GM12878 (cell line): ENCODE results near the gene SLC4A3. TPM values are rescaled to one million over a fixed set of nuclear protein-coding genes. Genes with fewer than 3 reads are reported as not detected.

Source experiments
- ATAC-seq: fragments of 200-7000 bp; cut with Tn5 transposase; 3 replicates; pipeline ENCODE4 v1.9.1; 2020; ENCODE audit warnings: mild to moderate bottlenecking, moderate library complexity
- BruUV-seq: library from RNA; stranded (reverse); fragments of 400-500 nt; replicated peaks from 2 replicates; lab custom pipeline; 2021; lab: Mats Ljungman, UMichigan
- CTCF ChIA-PET: fragments of 300-600 bp; sonication (Branson Sonifier 250); formaldehyde crosslinking; extraction: SDS; loops from one replicate; lab custom pipeline; 2021; ENCODE audit warnings: inconsistent platforms; lab: Yijun Ruan, JAX
- POLR2A ChIA-PET: fragments of 350-600 bp; formaldehyde crosslinking; extraction: SDS; loops from one replicate; lab custom pipeline; 2021; ENCODE audit warnings: inconsistent platforms; lab: Charles Lee
- RAD21 ChIA-PET: fragments of 300-600 bp; sonication (Branson Sonifier 250); formaldehyde crosslinking; loops from one replicate; lab custom pipeline; 2023; ENCODE audit warnings: antibody characterized with exemption; ENCODE audit not compliant: unreplicated experiment; lab: Charles Lee
- SMC1A ChIA-PET: fragments of 300-600 bp; sonication (Branson Sonifier 250); formaldehyde crosslinking; loops from one replicate; lab custom pipeline; 2023; ENCODE audit not compliant: unreplicated experiment, uncharacterized antibody; lab: Charles Lee
- DNase-seq: peaks from one replicate; pipeline ENCODE4 v3.0.0-alpha.2; 2011; ENCODE audit warnings: low read depth, low spot score
- FAIRE-seq: peaks from 3 replicates; lab custom pipeline; 2011; peaks lifted over from hg19 to GRCh38; lab: Jason Lieb, UNC
- H2AFZ ChIP-seq: 2 replicates; pipeline ENCODE4 v1.6.0; 2011; ENCODE audit warnings: low read depth, low read length, control low read depth; ENCODE audit not compliant: control insufficient read depth
- H3K27ac ChIP-seq: 2 replicates; pipeline ENCODE4 v1.5.1; 2011; ENCODE audit warnings: control low read depth; ENCODE audit not compliant: control insufficient read depth, insufficient read depth
- H3K27me3 ChIP-seq, 2 experiments: replicated peaks in 1 of 2; 2 replicates each; pipeline versions ENCODE4 v1.6.0 to v1.6.1; 2011; ENCODE audit warnings: low read length in 1 of 2; ENCODE audit not compliant: control insufficient read depth in 2 of 2, insufficient read depth in 2 of 2
- H3K36me3 ChIP-seq, 2 experiments: 2 replicates each; pipeline ENCODE4 v1.5.1; 2011; ENCODE audit warnings: low read length in 1 of 2; ENCODE audit not compliant: control insufficient read depth in 2 of 2, insufficient read depth in 2 of 2
- H3K4me1 ChIP-seq: 2 replicates; pipeline ENCODE4 v1.6.1; 2011; ENCODE audit warnings: mild to moderate bottlenecking, low read length, moderate library complexity, mixed read lengths; ENCODE audit not compliant: control insufficient read depth, insufficient read depth
- H3K4me2 ChIP-seq: 2 replicates; pipeline ENCODE4 v1.6.0; 2011; ENCODE audit warnings: control low read depth; ENCODE audit not compliant: control insufficient read depth, insufficient read depth
- H3K4me3 ChIP-seq: fragments of 200-600 bp; sonication (generic); 2 replicates; pipeline ENCODE4 v1.5.1; 2016
- H3K79me2 ChIP-seq: 2 replicates; pipeline ENCODE4 v1.6.0; 2011; ENCODE audit warnings: low read length; ENCODE audit not compliant: control insufficient read depth, insufficient read depth
- H3K9ac ChIP-seq: 2 replicates; pipeline ENCODE4 v1.8.0; 2011; ENCODE audit warnings: low read length, control low read depth, mixed read lengths; ENCODE audit not compliant: control insufficient read depth, insufficient read depth
- H3K9me3 ChIP-seq: replicated peaks from 3 replicates; pipeline ENCODE4 v1.5.1; 2011; ENCODE audit warnings: mild to moderate bottlenecking, low read length; ENCODE audit not compliant: control insufficient read depth, insufficient read depth
- H4K20me1 ChIP-seq: 2 replicates; pipeline ENCODE4 v1.6.0; 2011; ENCODE audit not compliant: control insufficient read depth, insufficient read depth
- BCL11A ChIP-seq: IDR thresholded peaks from 2 replicates; pipeline ENCODE4 v1.6.1; 2011; ENCODE audit warnings: low read depth, low read length
- CTCF ChIP-seq, 3 experiments: IDR thresholded peaks in 2 of 3; conservative IDR thresholded peaks in 1 of 3; 2 replicates each; pipeline ENCODE4 v1.5.1; 2011; ENCODE audit warnings: low read depth in 3 of 3, low read length in 3 of 3, mild to moderate bottlenecking in 3 of 3, control low read depth in 2 of 3, moderate library complexity in 2 of 3, inconsistent platforms in 1 of 3, mixed read lengths in 1 of 3; ENCODE audit not compliant: control insufficient read depth in 2 of 3, insufficient read depth in 1 of 3; ENCODE audit errors: extremely low read depth in 1 of 3
- E2F8 ChIP-seq: fragments of 450-650 bp; IDR thresholded peaks from 2 replicates; pipeline ENCODE4 v1.6.1; 2018; ENCODE audit warnings: mild to moderate bottlenecking, low read depth, moderate library complexity; ENCODE audit not compliant: partially characterized antibody
- ELK1 ChIP-seq: IDR thresholded peaks from 2 replicates; pipeline ENCODE4 v1.6.1; 2012; ENCODE audit warnings: low read depth, low read length, improper control_type of control experiment
- ESRRA ChIP-seq: IDR thresholded peaks from 2 replicates; pipeline ENCODE4 v1.6.1; 2012; ENCODE audit warnings: mild to moderate bottlenecking, low read length, improper control_type of control experiment
- IKZF1 ChIP-seq: fragments of 450-650 bp; conservative IDR thresholded peaks from 2 replicates; pipeline ENCODE4 v1.6.1; 2017; ENCODE audit warnings: antibody characterized with exemption, mild to moderate bottlenecking
- NBN ChIP-seq: fragments of 450-650 bp; IDR thresholded peaks from 2 replicates; pipeline ENCODE4 v1.6.1; 2016
- NFXL1 ChIP-seq: fragments of 450-650 bp; IDR thresholded peaks from 2 replicates; pipeline ENCODE4 v1.6.1; 2017; ENCODE audit warnings: antibody characterized with exemption, mild to moderate bottlenecking, borderline replicate concordance
- SKIL ChIP-seq: fragments of 450-650 bp; IDR thresholded peaks from 2 replicates; pipeline ENCODE4 v1.6.1; 2017; ENCODE audit warnings: mild to moderate bottlenecking, low read depth, inconsistent platforms; ENCODE audit not compliant: poor library complexity, severe bottlenecking
- SREBF1 ChIP-seq: IDR thresholded peaks from 2 replicates; pipeline ENCODE4 v1.6.1; 2012; ENCODE audit warnings: mild to moderate bottlenecking, low read length
- SREBF2 ChIP-seq: IDR thresholded peaks from 2 replicates; pipeline ENCODE4 v1.6.1; 2012; ENCODE audit warnings: mild to moderate bottlenecking, low read length
- SUPT20H ChIP-seq: IDR thresholded peaks from 2 replicates; pipeline ENCODE4 v1.6.1; 2011; ENCODE audit warnings: low read depth, mild to moderate bottlenecking, low read length, moderate library complexity, borderline replicate concordance; ENCODE audit not compliant: control insufficient read depth
- USF1 ChIP-seq: IDR thresholded peaks from 2 replicates; pipeline ENCODE4 v1.6.1; 2011; ENCODE audit warnings: borderline replicate concordance, low read depth, mild to moderate bottlenecking, moderate library complexity, mixed read lengths, low read length; ENCODE audit not compliant: insufficient read depth; ENCODE audit errors: extremely low read length
- ZBED1 ChIP-seq: IDR thresholded peaks from 2 replicates; pipeline ENCODE4 v1.6.1; 2016; ENCODE audit warnings: borderline replicate concordance
- ZSCAN29 ChIP-seq: fragments of 450-650 bp; IDR thresholded peaks from 2 replicates; pipeline ENCODE4 v1.6.1; 2017; ENCODE audit warnings: mild to moderate bottlenecking, moderate library complexity
- WGBS: methylation state at CpG from one replicate; pipeline ENCODE4 v1.1.6; 2016; ENCODE audit warnings: low lambda C conversion rate; ENCODE audit not compliant: insufficient replicate concordance, insufficient coverage; ENCODE audit errors: missing lambda C conversion rate; 5-methylcytosine and 5-hydroxymethylcytosine counted together
- in situ Hi-C: fragments of 300-500 bp; cut with MboI; formaldehyde crosslinking; loops from 9 replicates; pipeline ENCODE4 v1.14.3; 2018; ENCODE audit warnings: mixed read lengths
- intact Hi-C: fragments of 100-400 bp; cut with micrococcal nuclease; formaldehyde crosslinking; loops from one replicate; pipeline ENCODE4 v1.14.2; 2022; ENCODE audit not compliant: unreplicated experiment
- polyA plus RNA-seq, 11 experiments: library from polyadenylated mRNA; depleted of rRNA in 4 of 11; unstranded in 6 of 11; stranded (reverse) in 5 of 11; fragments of >200 nt; fragmentation: Nextera tagmentation in 4 of 11; fragmentation: Illumina TruSeq in 1 of 11; extraction: Ambion mirVana in 4 of 11; extraction: Trizol in 1 of 11; gene quantifications; 1 replicate in 1 of 11; 2 replicates in 10 of 11; pipeline versions ENCODE4 v1.2.1 to v1.2.3, GENCODE V29; 2011 to 2016; ENCODE audit warnings: inconsistent platforms in 2 of 11, missing spikeins in 2 of 11, low read depth in 1 of 11
- total RNA-seq, 4 experiments: library from RNA; depleted of rRNA in 3 of 4; stranded (reverse); fragments of >200 nt in 3 of 4; fragmentation: Illumina TruSeq in 1 of 4; extraction: Trizol in 1 of 4; gene quantifications; 2 replicates each; pipeline versions ENCODE4 v1.2.1 to v1.2.3, GENCODE V29; 2013 to 2021

SLC4A3 gene
- total and polyA plus RNA-seq, 10 of the 15 experiments (the other 5 are each of a cell fraction or from before 2014, with no cell fraction given) = 0.05 to 0.08 TPM; not detected in 8

- TF ChIP-seq ESRRA (no peak), SREBF2 (no peak), SUPT20H (no peak), E2F8 (no peak)
These were observed 40.9 kb downstream of the SLC4A3 start (continued) for GRCh38 chr2:219668316-219668715.

- in situ Hi-C loops (no loop called here), intact Hi-C loops (no loop called here)
- no TSS peak for BruUV-seq
- ChIA-PET RAD21 (no interaction called here), SMC1A (interaction anchor here (1.5 to 1.8 kb wide), 2 partner anchors 9 to 12 kb away, joined by 3 to 5 read pairs; no protein-coding TSS in a partner anchor), POLR2A (no interaction called here), CTCF (interaction anchor here (1.1 to 2.0 kb wide), 4 partner anchors 9 to 27 kb away, joined by 4 to 10 read pairs (median 5); no protein-coding TSS in a partner anchor)
- DNase-seq (no peak), ATAC-seq (no peak), FAIRE-seq (no peak)
- no peak for TF ChIP-seq SKIL
- TF ChIP-seq IKZF1 = no peak
- TF ChIP-seq NBN = no peak
- no peak for TF ChIP-seq ELK1
- no peak for TF ChIP-seq BCL11A
- no peak for TF ChIP-seq CTCF (IDR thresholded peaks at IDR 0.05 in 2 of 3, conservative IDR thresholded peaks at IDR 0.05 in 1 of 3; ENCODE audit: control insufficient read depth in 2 of 3, extremely low read depth in 1 of 3, insufficient read depth in 1 of 3, low read depth in 3 of 3, low read length in 3 of 3)
- no peak for TF ChIP-seq ZSCAN29
- no peak for TF ChIP-seq ZBED1
- no peak for TF ChIP-seq USF1
- TF ChIP-seq SREBF1 = no peak
- no peak for TF ChIP-seq NFXL1
- H3K27me3 ChIP-seq = peaks cover 0 to 2% of the 10 kb centered on the region in 2 experiments; a peak in 1 of 4 replicates
- no peak overlapping the region for H3K9ac ChIP-seq
- H3K79me2 ChIP-seq = no peaks in the 10 kb centered on the region
- H2AFZ ChIP-seq = no peak overlapping the region
- H3K27ac ChIP-seq = no peak overlapping the region
- no peak overlapping the region for H3K4me2 ChIP-seq
- no peaks in the 10 kb centered on the region for H3K4me1 ChIP-seq
- no peaks in the 10 kb centered on the region for H3K36me3 ChIP-seq
- no peaks in the 10 kb centered on the region for H4K20me1 ChIP-seq
- no peaks in the 10 kb centered on the region; the same call in 2 of the 3 replicates for H3K9me3 ChIP-seq
- WGBS = 42% methylated on average over 6 of the region's 6 CpGs
- H3K4me3 ChIP-seq = no peak overlapping the region
These were observed 43.0 kb downstream of the SLC4A3 start for GRCh38 chr2:219670386-219670785.
